Mucosa of rectum (tissue), 2 donors: ENCODE measurements around the gene PRKACA.
A peak's percentile ranks its signal among the peaks of the same experiment; 100 is the strongest.

Source experiments
- H3K27ac ChIP-seq, 2 donors: one replicate each; pipeline ENCODE4 v1.7.0; 2013; ENCODE audit warnings: inconsistent platforms in 2 of 2, low read depth in 2 of 2, low read length in 2 of 2
- H3K27me3 ChIP-seq, 2 donors: one replicate each; pipeline ENCODE4 v1.7.0; 2013; ENCODE audit warnings: low read length in 2 of 2; ENCODE audit not compliant: control insufficient read depth in 2 of 2, insufficient read depth in 2 of 2
- H3K36me3 ChIP-seq, 2 donors: one replicate each; pipeline ENCODE4 v1.7.0; 2013; ENCODE audit warnings: low read length in 2 of 2; ENCODE audit not compliant: control insufficient read depth in 2 of 2, insufficient read depth in 2 of 2
- H3K4me1 ChIP-seq, 2 donors: one replicate each; pipeline ENCODE4 v1.7.0; 2013; ENCODE audit warnings: low read length in 2 of 2, mild to moderate bottlenecking in 1 of 2; ENCODE audit not compliant: control insufficient read depth in 2 of 2, insufficient read depth in 2 of 2
- H3K4me3 ChIP-seq, 2 donors: one replicate each; pipeline ENCODE4 v1.7.0; 2013; ENCODE audit warnings: low read length in 2 of 2
- H3K9ac ChIP-seq, 2 donors: one replicate each; pipeline ENCODE4 v1.7.0; 2013; ENCODE audit warnings: low read length in 2 of 2, low read depth in 1 of 2, mild to moderate bottlenecking in 1 of 2
- H3K9me3 ChIP-seq, 2 donors: one replicate each; pipeline ENCODE4 v1.7.0; 2013; ENCODE audit warnings: low read length in 2 of 2; ENCODE audit not compliant: control insufficient read depth in 2 of 2
- donor health status: healthy.
- donor health status: Normal muscosa, but diverticular disease.

The PRKACA gene

DNA sequence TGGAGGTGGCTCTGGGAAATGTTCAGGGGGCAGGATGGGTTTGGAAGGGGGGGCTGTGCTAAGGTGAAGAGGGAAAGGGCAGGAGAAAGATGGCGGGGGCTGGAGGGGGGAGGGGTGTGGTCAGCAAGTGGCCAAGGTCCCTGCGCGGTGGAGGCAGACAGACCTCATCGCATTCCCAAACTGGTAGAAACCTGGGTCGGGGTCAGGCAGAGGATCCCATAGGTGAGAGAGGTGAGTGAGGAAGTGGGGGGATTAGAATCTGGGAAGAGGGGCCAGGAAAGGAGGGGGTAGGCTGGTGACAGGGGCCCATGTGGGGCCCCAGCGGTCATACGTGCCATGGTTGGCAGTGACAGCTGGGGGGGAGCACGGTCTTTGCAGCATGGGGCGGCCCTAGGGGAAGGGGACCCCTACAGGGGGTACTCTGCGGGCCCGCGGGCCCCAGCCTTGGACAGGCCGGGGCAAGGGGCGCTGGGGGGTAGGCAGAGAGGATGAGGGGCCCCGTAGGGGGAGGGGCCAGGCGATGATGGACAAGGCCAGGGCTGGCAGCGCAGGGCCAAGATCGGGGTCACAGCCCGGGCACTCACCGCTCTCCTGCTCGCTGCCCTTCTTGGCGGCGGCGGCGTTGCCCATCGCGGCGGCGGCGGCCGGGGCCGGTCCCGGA is 514 bp downstream of the PRKACA start:
- no peaks in the 10 kb centered on the region for H3K36me3 ChIP-seq
- H3K4me1 ChIP-seq = peaks cover 29 to 39% of the 10 kb centered on the region in 2 donors
- H3K9ac ChIP-seq = peak overlapping the region; percentile 56 to 77
- no peaks in the 10 kb centered on the region for H3K9me3 ChIP-seq
- H3K4me3 ChIP-seq = peak overlapping the region; percentile 75 to 77
- peak overlapping the region in 1 of 2 donors; percentile 13 for H3K27ac ChIP-seq
- H3K27me3 ChIP-seq = no peaks in the 10 kb centered on the region

DNA sequence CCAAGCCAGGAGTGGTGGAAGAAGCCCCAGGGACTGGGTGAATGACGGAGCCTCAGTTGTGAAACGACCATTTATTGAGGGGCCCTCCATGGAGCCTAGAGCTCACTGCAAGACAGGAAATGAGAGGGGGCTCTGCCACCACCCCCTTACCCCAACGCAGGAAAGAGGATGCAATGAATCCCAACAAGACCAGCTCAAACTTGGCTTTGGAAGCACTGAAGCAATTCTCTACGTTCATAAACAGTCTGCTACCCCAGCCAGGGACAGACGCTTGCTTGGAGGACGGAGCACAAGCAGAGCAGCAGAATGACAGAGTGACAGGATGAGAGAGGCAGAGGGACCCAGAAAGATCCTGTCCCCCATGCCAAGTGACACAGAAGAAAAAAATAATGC is 1.0 kb downstream of the PRKACA start:
- Histone ChIP-seq H3K27me3 (no peaks in the 10 kb centered on the region), H3K9me3 (no peaks in the 10 kb centered on the region), H3K4me1 (peaks cover 29 to 39% of the 10 kb centered on the region in 2 donors), H3K36me3 (no peaks in the 10 kb centered on the region), H3K4me3 (peak overlapping the region; percentile 75 to 77), H3K9ac (peak overlapping the region; percentile 56 to 77), H3K27ac (no peak overlapping the region)

DNA sequence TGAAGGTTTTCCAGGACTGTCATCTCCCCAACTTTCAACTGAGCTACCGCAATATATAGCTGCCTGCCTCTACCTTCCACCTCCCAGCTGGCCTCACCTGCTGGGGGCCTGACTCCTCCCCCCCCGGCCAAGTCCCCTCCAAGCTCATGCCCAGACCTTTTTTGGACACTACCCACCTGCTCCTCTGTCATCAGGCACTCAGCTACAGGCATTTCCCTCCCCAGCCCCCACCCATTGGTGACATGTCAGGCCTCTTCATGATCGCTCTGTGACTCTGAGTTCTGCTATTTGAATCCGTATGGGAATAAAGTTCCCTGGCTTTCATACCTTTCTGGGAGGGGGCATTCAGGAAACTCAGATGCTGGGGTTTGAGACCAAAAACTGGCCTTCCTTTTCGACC is 1.8 kb downstream of the PRKACA start:
- H3K9me3 ChIP-seq = no peaks in the 10 kb centered on the region
- H3K27ac ChIP-seq = no peak overlapping the region
- no peak overlapping the region for H3K9ac ChIP-seq
- H3K4me1 ChIP-seq = peaks cover 29 to 39% of the 10 kb centered on the region in 2 donors
- H3K36me3 ChIP-seq = no peaks in the 10 kb centered on the region
- H3K4me3 ChIP-seq = no peak overlapping the region
- no peaks in the 10 kb centered on the region for H3K27me3 ChIP-seq

DNA sequence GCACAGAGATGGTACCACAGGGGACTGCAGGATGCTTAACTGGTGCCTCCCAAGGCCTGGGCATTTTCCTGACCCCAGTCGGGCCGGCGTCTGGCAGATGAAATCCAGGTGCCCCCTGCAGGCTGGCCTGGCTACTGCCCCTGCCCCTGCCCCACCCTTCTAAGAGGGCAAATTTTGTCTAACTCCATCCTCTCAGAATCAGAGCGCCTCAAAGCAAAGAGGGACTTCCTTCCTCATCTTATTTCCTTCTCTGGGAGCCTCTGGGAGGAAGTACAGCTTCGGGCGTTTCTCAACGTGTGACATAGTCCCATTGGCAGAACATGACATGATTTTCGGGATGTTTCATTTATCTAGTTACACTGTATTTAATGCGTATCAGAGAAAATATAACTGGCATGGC is 2.7 kb downstream of the PRKACA start:
- H3K27ac ChIP-seq = no peak overlapping the region
- no peaks in the 10 kb centered on the region for H3K9me3 ChIP-seq
- no peak overlapping the region for H3K4me3 ChIP-seq
- H3K27me3 ChIP-seq = no peaks in the 10 kb centered on the region
- H3K4me1 ChIP-seq = peaks cover 29 to 39% of the 10 kb centered on the region in 2 donors
- H3K9ac ChIP-seq = no peak overlapping the region
- H3K36me3 ChIP-seq = no peaks in the 10 kb centered on the region

DNA sequence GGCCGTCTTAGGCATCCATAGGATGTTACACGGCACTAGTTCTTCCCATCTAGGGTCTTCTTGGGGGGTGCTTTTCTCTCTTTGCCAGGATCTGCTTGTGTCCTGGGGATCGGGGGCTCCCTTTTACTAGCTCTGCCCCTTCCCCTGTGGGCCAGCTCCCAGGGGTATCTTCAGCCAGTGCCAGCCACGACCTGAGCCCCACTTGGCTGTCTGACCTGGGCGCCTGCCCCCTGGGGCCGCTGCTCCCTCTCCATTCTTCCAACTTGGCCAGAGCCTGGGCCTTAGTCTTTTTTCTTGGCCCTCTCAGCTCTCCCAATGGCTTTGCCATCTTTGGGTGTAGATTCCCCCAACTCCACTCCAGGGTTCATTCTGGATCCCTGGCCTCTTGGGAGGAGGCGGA is 3.1 kb downstream of the PRKACA start:
- Histone ChIP-seq H3K27ac (no peak overlapping the region), H3K36me3 (no peaks in the 10 kb centered on the region), H3K27me3 (no peaks in the 10 kb centered on the region), H3K4me1 (peaks cover 29 to 39% of the 10 kb centered on the region in 2 donors), H3K4me3 (no peak overlapping the region), H3K9ac (no peak overlapping the region), H3K9me3 (no peaks in the 10 kb centered on the region)

DNA sequence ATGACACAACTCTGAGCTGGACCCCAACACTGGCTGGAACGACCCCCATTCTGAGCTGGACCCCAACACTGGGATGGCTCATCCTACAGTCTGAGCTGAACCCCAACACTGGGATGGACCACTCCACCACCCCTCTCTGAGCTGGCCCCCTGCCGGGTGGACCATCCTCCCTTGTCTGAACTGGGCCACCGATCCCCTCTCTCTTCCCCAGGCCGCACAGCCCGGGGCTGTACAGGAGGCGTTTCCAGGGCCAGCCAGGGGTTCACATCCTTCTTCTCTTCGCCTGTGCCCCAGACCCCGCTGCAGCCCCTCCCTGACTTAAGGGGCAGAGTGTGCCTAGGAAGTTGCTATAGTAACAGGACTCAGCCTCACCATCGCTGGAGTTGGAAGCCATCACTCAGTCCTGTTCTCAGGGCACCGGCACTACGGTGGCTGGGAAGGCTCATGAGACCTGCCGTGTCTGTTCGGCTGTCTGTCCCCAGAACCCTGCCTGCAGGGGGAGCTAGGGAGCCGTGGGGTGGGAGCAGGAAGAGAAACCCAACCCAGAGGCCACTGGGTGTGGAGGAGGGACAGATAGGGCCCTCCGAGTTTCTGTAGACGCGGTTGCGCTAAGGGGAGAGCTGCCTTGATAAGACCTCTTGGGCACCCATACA is 3.7 kb downstream of the PRKACA start:
- Histone ChIP-seq H3K4me3 (no peak overlapping the region), H3K9ac (no peak overlapping the region), H3K27ac (peak overlapping the region in 1 of 2 donors; percentile 65), H3K9me3 (no peaks in the 10 kb centered on the region), H3K27me3 (no peaks in the 10 kb centered on the region), H3K4me1 (peaks cover 27 to 35% of the 10 kb centered on the region in 2 donors), H3K36me3 (no peaks in the 10 kb centered on the region)

DNA sequence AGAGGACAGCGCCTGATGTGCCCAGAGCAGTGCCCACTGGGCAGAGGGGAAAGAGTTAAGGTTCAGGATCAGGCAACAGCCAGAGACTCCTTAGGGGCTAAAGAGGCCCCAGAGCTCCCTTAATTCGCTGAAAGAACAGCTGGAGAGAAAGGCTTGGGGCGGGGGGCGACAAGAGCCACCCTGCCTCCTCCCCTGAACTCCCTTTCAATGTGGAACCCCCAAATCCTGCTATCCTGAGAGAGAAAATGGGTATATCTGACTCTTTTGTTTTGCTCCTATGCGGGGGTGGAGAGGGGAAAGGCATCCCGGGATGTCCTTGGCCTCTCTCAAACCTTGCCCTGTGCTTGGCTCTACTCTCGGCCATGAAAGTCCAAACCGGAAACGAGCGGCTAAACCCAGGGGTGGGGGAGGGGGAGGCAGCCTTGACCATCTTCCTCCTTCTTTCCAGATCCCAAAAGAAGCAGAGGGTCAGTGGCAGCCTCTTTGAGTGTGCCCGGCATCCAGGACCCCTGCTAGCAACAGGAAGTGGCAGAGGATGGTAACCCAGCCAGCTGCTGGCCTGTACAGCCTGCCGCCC is 4.7 kb downstream of the PRKACA start:
- Histone ChIP-seq H3K9ac (peak overlapping the region in 1 of 2 donors; percentile 50), H3K36me3 (no peaks in the 10 kb centered on the region), H3K4me3 (peak overlapping the region in 1 of 2 donors; percentile 26), H3K9me3 (no peaks in the 10 kb centered on the region), H3K4me1 (peaks cover 19 to 28% of the 10 kb centered on the region in 2 donors), H3K27ac (peak overlapping the region; percentile 50 to 65), H3K27me3 (no peaks in the 10 kb centered on the region)

DNA sequence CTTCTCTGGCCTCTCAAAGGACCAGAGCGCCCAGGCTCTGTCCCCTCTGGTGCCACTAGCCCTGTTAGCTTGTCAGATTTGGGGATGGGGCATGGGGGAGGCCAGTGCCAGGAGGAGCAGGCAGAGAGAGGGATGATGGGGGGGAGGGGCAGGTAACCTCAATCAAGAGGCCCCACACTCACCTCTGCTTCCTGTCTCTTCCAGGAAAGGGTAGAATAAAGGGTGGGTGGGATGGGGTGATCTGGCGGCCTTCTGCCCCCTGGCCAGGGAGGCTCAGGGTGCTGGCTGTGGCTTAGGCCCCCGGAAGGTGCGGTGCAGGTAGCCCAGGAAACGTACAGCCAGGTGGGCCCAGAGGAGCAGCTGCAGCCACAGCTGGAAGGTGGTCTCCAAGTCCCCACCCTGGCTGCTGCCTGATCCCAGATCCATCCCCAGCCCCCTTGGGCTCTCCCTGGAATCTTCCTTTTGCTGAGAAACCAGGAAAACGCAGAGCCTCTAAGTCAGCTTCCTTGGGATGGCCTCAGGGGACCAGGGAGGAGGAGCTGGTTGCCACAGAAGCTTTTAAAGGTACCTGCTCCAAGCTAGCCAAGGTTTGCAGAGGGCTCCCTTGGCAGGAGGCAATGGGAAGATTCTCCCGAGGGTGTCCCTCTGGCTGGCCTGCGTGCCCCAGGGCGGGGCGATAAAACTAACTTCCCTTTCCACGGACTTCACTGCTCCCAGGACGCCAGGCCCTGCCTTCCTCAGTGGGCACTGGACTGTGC is 5.3 kb downstream of the PRKACA start:
- H3K36me3 ChIP-seq = no peaks in the 10 kb centered on the region
- H3K4me3 ChIP-seq = no peak overlapping the region
- H3K27ac ChIP-seq = peak overlapping the region; percentile 35 to 65
- H3K9ac ChIP-seq = peak overlapping the region in 1 of 2 donors; percentile 50
- peaks cover 19 to 28% of the 10 kb centered on the region in 2 donors for H3K4me1 ChIP-seq
- H3K9me3 ChIP-seq = no peaks in the 10 kb centered on the region
- no peaks in the 10 kb centered on the region for H3K27me3 ChIP-seq

DNA sequence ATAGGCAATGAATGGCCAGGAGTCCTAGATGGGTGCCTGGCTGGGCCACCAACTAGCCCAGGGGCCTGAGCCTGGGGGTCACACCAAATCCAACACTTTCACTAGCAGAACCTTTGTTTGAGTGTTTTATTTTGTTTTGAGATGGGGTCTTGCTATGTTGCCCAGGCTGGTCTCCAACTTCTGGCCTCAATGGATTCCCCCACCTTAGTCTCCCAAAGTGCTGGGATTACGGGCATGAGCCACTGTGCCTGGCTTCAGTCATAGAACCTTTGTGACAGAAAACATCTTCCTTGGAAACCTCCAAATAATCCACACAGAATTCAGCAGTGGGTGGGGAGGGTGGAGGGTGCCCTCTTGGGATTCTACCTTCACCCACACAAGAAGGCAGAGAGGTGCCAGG is 6.1 kb downstream of the PRKACA start:
- H3K27me3 ChIP-seq = no peaks in the 10 kb centered on the region
- peaks cover 14 to 21% of the 10 kb centered on the region in 2 donors for H3K4me1 ChIP-seq
- no peak overlapping the region for H3K9ac ChIP-seq
- H3K4me3 ChIP-seq = no peak overlapping the region
- H3K36me3 ChIP-seq = no peaks in the 10 kb centered on the region
- H3K27ac ChIP-seq = no peak overlapping the region
- no peaks in the 10 kb centered on the region for H3K9me3 ChIP-seq

DNA sequence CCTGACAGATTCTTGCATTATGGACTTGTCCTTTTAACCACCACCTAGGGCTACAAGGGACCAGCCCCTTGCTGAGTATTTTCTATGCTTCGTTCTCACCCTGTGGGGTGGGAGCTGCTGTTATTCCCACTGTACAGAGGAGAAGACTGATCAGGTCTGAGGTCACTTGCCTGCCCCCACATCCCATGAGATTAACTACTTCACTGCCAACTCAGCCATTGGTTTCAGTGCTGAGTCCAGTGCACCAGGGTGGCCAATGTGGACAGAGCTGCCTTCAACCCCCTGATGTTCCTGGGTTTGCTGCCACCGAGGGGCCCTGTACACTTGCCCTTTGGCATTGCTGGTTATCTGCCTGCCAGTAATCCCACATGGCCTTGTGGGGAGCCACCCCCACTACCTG is 6.9 kb downstream of the PRKACA start:
- H3K9ac ChIP-seq = no peak overlapping the region
- no peak overlapping the region for H3K4me3 ChIP-seq
- no peak overlapping the region for H3K27ac ChIP-seq
- H3K27me3 ChIP-seq = no peaks in the 10 kb centered on the region
- no peaks in the 10 kb centered on the region for H3K36me3 ChIP-seq
- H3K4me1 ChIP-seq = peaks cover 16 to 18% of the 10 kb centered on the region in 2 donors
- no peaks in the 10 kb centered on the region for H3K9me3 ChIP-seq
